Dendritic cell treated with granulocyte-macrophage colony-stimulating factor and Interleukin-4, amounts not matched to agents 40 ng/mL and 50 ng/mL, for 4 days (primary cell): ENCODE results near the gene SBF1.
A peak's percentile ranks its signal among the peaks of the same experiment; 100 is the strongest.

Experiments used
- H3K27ac Mint-ChIP-seq: one replicate; pipeline ENCODE4 v1.8.0; 2022; ENCODE audit warnings: mild to moderate bottlenecking, mixed read lengths
- H3K27me3 Mint-ChIP-seq: one replicate; pipeline ENCODE4 v1.8.0; 2022; ENCODE audit warnings: mild to moderate bottlenecking, mixed read lengths
- H3K36me3 Mint-ChIP-seq: one replicate; pipeline ENCODE4 v1.8.0; 2022; ENCODE audit warnings: low read depth, mixed read lengths
- H3K4me1 Mint-ChIP-seq: one replicate; pipeline ENCODE4 v1.8.0; 2022; ENCODE audit warnings: low read depth, mixed read lengths
- H3K4me3 Mint-ChIP-seq: one replicate; pipeline ENCODE4 v1.8.0; 2022; ENCODE audit warnings: mild to moderate bottlenecking, moderate library complexity, mixed read lengths
- H3K9me3 Mint-ChIP-seq: one replicate; pipeline ENCODE4 v1.8.0; 2022; ENCODE audit warnings: mixed read lengths
- intact Hi-C: fragments of 100-400 bp; cut with micrococcal nuclease; formaldehyde crosslinking; loops from one replicate; pipeline ENCODE4 v1.15.0; 2022

The SBF1 gene

DNA sequence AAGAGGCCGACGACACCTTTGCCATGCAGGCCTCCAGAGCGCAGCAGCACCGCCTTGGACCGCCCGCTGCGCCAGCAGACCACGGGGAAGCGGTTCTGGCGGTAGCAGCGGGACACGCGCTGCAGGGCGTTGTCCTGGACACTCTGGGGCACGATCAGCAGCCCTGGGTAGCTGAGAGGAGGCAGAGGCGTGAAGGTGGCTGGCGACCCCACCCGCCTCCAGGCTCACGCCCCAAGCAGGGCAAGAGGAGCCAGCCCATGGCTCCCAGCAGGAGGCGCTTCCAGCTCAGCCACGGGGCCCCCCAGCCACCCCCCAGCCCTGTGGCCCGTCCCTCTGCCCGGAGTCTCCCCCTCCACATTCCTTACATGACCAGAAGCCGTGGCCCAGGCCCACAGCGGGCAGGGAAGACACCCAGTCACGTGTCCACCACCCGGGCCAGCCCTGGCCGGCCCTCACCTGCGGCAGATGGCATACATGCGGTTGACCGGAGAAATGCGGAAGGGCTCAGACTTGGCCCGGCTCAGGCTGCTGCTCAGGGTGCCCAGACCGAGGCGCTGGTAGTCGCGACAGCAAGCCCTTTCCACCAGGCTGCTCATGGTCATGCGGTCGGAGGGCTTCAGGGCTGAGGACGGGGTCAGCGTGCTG is 15.2 kb downstream of the SBF1 start:
- Mint-ChIP-seq H3K4me3 (no peak overlapping the region), H3K27me3 (no peaks in the 10 kb centered on the region), H3K27ac (no peak overlapping the region), H3K9me3 (no peaks in the 10 kb centered on the region), H3K4me1 (no peaks in the 10 kb centered on the region), H3K36me3 (peaks cover 100% of the 10 kb centered on the region)
- intact Hi-C loops, result no loop called here

GRCh38 chr22:50459016-50459415 is 15.8 kb downstream of the SBF1 start:
- H3K9me3 Mint-ChIP-seq, result no peaks in the 10 kb centered on the region
- H3K27me3 Mint-ChIP-seq, result no peaks in the 10 kb centered on the region
- peaks cover 100% of the 10 kb centered on the region for H3K36me3 Mint-ChIP-seq
- intact Hi-C loops, result no loop called here
- H3K4me1 Mint-ChIP-seq, result peaks cover 5% of the 10 kb centered on the region
- H3K4me3 Mint-ChIP-seq, result no peak overlapping the region
- no peak overlapping the region for H3K27ac Mint-ChIP-seq

DNA sequence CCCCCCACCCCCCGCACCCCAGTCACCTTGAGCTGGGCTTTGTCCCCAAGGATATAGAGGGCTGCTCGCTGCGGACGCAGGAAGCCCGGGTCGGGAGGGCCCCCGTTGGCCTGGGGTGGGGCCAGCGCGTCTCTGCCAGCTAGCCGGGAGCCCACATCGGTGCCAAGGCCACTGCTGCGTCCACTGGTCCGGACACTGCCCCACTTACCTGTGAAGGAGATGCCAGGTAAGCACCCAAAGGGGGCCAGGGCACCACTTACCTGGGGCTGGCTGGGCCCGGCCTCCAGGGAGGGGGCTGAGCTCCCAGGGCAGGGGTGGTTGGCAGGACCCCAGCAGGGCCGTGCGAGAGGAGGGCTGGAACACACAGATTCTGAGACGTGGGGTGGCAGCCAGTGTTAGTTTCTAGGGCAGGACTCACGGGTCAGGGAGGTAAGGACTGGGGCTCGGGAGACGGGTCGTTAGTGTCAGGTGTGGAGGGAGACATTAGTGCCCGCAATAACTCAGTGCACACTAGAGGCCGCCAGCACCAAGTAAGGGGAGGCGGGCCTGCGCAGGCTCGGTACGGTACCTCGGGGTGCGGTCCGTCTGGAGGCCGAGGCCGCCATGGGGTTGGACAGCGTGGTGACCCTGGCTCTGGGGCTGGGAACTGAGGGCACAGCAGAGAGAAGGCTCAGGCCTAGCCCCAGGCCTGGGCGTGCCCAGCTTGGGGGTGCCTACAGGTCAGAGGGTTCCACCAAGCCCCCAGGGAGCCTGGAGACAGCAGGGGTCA is 18.2 kb downstream of the SBF1 start:
- peaks cover 98% of the 10 kb centered on the region for H3K36me3 Mint-ChIP-seq
- no peak overlapping the region for H3K4me3 Mint-ChIP-seq
- H3K4me1 Mint-ChIP-seq, result peaks cover 18% of the 10 kb centered on the region
- no peak overlapping the region for H3K27ac Mint-ChIP-seq
- intact Hi-C loops, result no loop called here
- no peaks in the 10 kb centered on the region for H3K9me3 Mint-ChIP-seq
- no peaks in the 10 kb centered on the region for H3K27me3 Mint-ChIP-seq

GRCh38 chr22:50456026-50456425 is 18.8 kb downstream of the SBF1 start:
- peaks cover 98% of the 10 kb centered on the region for H3K36me3 Mint-ChIP-seq
- intact Hi-C loops, result no loop called here
- peak overlapping the region; percentile 28 for H3K27ac Mint-ChIP-seq
- H3K4me3 Mint-ChIP-seq, result no peak overlapping the region
- no peaks in the 10 kb centered on the region for H3K9me3 Mint-ChIP-seq
- H3K4me1 Mint-ChIP-seq, result peaks cover 18% of the 10 kb centered on the region
- H3K27me3 Mint-ChIP-seq, result no peaks in the 10 kb centered on the region

DNA sequence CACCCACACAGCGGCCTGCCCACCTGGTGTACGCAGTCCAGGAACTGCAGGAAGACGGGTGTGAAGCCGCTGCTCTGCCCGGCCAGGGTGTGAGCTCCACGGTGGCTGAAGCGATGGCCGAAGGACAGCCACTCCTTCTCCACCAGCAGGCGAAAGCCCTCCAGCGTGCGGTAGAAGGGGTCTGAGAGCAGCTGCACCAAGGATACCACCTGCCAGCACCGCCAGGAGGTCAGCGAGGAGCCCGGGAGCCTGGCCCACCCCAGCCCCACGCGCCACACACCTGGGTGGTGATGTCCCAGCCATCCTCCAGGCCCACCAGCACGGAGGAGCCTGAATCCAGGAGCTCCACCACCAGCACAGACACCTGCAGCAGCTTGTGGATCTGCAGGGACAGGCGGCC is 19.6 kb downstream of the SBF1 start:
- Mint-ChIP-seq H3K4me1 (peaks cover 18% of the 10 kb centered on the region), H3K27me3 (no peaks in the 10 kb centered on the region), H3K4me3 (no peak overlapping the region), H3K27ac (no peak overlapping the region), H3K36me3 (peaks cover 98% of the 10 kb centered on the region), H3K9me3 (no peaks in the 10 kb centered on the region)
- intact Hi-C loops, result no loop called here

DNA sequence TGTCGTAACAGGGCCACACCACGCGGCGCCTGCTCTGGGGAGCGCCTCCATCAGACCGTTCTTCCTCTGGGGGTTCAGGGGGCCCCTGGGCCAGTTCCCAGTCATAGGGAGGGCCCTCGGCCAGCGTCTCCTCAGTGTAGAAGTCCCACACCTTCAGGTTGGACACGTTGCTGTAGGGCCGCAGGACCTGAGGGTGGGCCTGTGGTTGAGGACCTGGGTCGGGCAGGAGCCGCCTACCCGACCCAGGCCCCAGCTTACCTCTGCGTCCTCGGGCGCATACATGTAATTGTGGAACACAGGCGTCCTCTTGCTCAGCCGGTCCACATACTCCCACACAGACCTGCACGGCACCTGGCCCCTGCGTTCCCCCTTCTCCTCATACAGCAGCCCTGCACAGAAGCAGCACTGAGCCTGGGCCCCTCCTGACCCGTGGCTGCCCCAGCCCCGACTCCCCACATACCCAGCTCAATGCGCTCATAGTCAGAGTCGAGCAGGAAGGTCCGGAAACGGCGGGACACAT is 20.2 kb downstream of the SBF1 start:
- peaks cover 22% of the 10 kb centered on the region for H3K4me1 Mint-ChIP-seq
- intact Hi-C loops, result no loop called here
- H3K4me3 Mint-ChIP-seq, result no peak overlapping the region
- H3K27me3 Mint-ChIP-seq, result no peaks in the 10 kb centered on the region
- peaks cover 98% of the 10 kb centered on the region for H3K36me3 Mint-ChIP-seq
- H3K9me3 Mint-ChIP-seq, result no peaks in the 10 kb centered on the region
- H3K27ac Mint-ChIP-seq, result no peak overlapping the region

- H3K36me3 Mint-ChIP-seq, result peaks cover 98% of the 10 kb centered on the region
Observed at GRCh38 chr22:50452649-50453048, 22.2 kb downstream of the SBF1 start.

DNA sequence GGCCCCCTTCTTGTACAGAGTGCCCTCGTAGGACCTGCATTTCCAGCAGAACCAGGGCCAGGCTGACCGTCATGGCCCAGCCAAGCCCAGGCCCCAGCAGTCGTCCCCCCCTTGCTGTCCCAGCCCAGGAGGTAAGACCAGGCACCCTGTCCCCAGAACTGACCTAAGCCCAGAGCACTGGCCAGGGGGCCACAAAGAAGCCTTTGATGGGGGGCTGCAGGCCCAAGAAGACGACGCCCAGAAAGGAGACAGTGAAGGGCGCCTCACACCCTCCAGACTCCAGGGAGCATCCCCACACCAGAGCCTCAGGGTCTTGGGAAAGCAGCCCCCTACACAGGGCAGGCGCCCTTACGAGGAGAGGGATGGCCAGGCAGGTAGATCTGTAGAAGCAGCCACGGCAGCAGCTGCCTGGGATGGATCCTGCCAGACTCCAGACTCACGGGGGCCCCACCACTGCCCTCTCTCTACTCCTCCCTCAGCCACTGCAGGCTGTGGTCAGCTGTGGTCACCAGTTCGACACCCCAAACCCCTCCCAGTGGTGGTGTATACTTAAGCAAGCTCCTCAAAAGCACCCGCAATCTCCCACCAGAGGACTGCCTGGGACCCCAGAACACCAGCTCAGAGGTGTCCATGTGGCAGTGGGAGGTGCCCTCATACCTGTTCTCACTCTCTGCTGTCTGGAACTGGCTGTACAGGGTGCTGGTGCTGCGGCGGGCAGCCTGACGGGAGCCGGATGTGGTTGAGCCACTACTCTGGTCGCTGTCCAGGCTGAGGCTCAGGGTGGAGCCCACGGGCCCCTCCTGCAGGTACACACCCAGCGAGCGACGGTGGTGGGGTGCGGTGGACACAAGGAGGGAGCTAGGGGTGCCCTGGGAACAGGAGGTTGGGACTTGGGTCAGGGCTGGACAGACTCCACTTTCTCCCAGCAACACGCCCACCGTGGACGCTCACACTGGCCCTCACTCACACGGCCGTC is 27.0 kb downstream of the SBF1 start:
- H3K4me3 Mint-ChIP-seq, result no peak overlapping the region
- intact Hi-C loops, result no loop called here

More at GRCh38 chr22:50452649-50453048, 22.2 kb downstream of the SBF1 start:
- Mint-ChIP-seq H3K4me1 (peaks cover 26% of the 10 kb centered on the region), H3K9me3 (no peaks in the 10 kb centered on the region), H3K4me3 (no peak overlapping the region), H3K27me3 (no peaks in the 10 kb centered on the region), H3K27ac (peak overlapping the region; percentile 77)
- intact Hi-C loops, result no loop called here

DNA sequence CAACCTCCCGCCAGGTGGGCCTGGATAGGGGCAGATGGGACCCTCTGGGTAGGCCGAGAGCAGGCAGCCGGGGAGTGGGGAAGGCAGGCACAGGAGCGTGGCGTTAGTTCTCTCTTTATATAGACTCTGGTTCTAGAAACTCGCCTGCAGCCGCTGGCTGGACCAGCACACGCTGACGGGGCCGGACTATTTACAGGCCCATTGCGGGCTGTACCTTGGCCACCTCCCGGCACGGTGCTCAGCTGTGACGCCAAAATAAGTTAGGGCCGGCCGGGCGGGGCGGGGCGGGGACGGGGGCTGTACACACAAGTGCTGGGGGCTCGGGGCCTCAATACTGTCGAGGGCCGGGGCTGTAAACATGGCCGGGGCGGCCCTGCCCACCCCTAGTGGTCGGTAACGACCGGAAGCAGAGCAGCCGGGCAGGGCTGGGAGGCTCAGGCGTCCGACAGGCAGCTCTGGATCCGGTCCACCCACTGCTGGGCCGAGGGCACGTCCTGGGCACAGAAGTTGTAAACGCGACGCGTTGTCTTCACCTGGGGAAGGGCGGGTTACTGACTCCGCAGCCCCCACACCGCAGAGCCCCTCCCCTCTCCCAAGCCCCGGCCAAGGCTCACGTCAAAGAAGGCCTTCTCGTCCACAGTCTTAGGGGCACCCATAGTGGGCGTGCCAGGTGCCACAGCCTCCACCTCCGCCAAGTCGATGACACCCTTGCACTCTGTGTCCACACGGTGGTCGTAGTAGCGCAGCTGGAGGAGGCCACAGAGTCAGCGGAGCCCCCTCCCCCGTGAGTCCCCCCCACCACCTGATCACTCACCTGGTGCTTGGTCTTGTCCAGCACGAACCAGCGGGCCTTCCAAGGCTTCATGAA is 27.9 kb downstream of the SBF1 start:
- Mint-ChIP-seq H3K27ac (no peak overlapping the region), H3K36me3 (peaks cover 100% of the 10 kb centered on the region), H3K4me1 (peaks cover 8% of the 10 kb centered on the region), H3K9me3 (no peaks in the 10 kb centered on the region), H3K4me3 (no peak overlapping the region), H3K27me3 (no peaks in the 10 kb centered on the region)
- intact Hi-C loops, result no loop called here

More for the DNA sequence above, 27.0 kb downstream of the SBF1 start:
- Mint-ChIP-seq H3K27me3 (no peaks in the 10 kb centered on the region), H3K36me3 (peaks cover 100% of the 10 kb centered on the region), H3K4me1 (peaks cover 12% of the 10 kb centered on the region), H3K9me3 (no peaks in the 10 kb centered on the region), H3K27ac (no peak overlapping the region)

DNA sequence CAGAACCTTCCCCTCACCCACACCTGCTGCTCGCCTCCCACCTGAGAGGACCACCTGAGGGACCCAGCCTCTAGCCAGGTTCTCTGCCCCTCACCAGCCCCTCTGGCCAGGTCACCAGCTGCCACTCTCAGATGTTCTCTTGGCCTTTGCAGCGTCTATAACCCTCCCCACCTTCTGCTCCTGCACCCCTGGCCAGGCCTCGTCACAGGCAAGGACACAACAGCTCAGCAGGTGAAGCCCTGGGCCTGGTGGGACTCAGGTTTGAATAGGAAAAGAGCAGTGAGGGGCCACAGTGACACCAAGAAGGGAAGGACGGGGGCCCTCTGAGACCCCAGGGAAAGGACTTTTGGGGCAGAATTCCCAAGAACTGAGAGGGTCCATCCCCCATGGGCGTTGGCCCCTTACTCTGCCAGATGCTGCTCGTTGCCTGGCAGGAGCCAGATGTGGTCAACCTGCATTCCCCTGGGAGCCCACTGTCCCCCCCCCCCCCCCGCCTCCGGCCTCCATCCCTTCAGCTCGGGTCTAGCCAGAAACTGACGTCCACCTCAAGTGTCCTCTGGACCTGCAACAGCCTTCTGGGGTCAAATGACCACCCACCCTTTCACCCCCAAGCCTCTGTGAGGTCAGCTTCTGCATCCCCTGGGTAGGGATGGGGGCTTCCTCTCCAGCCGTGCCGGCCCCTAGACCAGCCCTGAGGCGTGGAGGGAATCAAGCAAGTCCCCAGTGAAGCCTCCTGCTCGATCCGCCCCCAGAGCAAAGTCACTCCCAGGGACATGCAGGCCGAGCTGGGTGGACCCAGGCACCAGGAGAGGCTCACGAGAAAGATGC is 28.7 kb downstream of the SBF1 start:
- intact Hi-C loops, result no loop called here
- H3K27me3 Mint-ChIP-seq, result no peaks in the 10 kb centered on the region

GRCh38 chr22:50445071-50445879 is 29.6 kb downstream of the SBF1 start:
- Mint-ChIP-seq H3K27me3 (no peaks in the 10 kb centered on the region), H3K9me3 (no peaks in the 10 kb centered on the region), H3K4me1 (peaks cover 8% of the 10 kb centered on the region), H3K36me3 (peaks cover 100% of the 10 kb centered on the region), H3K27ac (no peak overlapping the region), H3K4me3 (no peak overlapping the region)
- intact Hi-C loops, result no loop called here

More for the DNA sequence above, 28.7 kb downstream of the SBF1 start:
- peaks cover 8% of the 10 kb centered on the region for H3K4me1 Mint-ChIP-seq
- no peaks in the 10 kb centered on the region for H3K9me3 Mint-ChIP-seq
- H3K27ac Mint-ChIP-seq, result no peak overlapping the region
- peaks cover 100% of the 10 kb centered on the region for H3K36me3 Mint-ChIP-seq
- no peak overlapping the region for H3K4me3 Mint-ChIP-seq

GRCh38 chr22:50444663-50445062 is 30.2 kb downstream of the SBF1 start:
- Mint-ChIP-seq H3K27ac (no peak overlapping the region), H3K4me3 (no peak overlapping the region), H3K36me3 (peaks cover 100% of the 10 kb centered on the region), H3K9me3 (no peaks in the 10 kb centered on the region), H3K4me1 (peaks cover 4% of the 10 kb centered on the region), H3K27me3 (no peaks in the 10 kb centered on the region)
- intact Hi-C loops, result no loop called here
